Measurements from ENCODE around the gene IGF2. TPM values are rescaled to one million over a fixed set of nuclear protein-coding genes. Genes with fewer than 3 reads are reported as not detected.

Gene IGF2
- total RNA-seq, 1 experiment from 2014 or later, result 14.5 TPM

GRCh38 chr11:2130881-2131352, 8.3 kb downstream of the IGF2 start:
- intact Hi-C loops (cut with micrococcal nuclease; ENCODE audit: unreplicated experiment) (no loop called here), in situ Hi-C loops (cut with HindIII; ENCODE audit: low pct_unique_long_range_greater_than_20kb, low sequenced_read_pairs) (no loop called here)
- no peaks in the 10 kb centered on the region; the same call in 1 of the 2 replicates for H3K4me1 ChIP-seq (ENCODE audit: control insufficient read depth, insufficient read depth, low read length)
- no peak overlapping the region for H3K4me3 ChIP-seq (ENCODE audit: low read depth in 2 of 2, low read length in 2 of 2)
- TF ChIP-seq POLR2AphosphoS5 (IDR thresholded peaks at IDR 0.05; ENCODE audit: low read depth, low read length), result no peak
- no peak for TF ChIP-seq TCF7L2 (IDR thresholded peaks at IDR 0.05; ENCODE audit: low read depth, low read length)
- no peak for TF ChIP-seq SIN3A (IDR thresholded peaks at IDR 0.05; ENCODE audit: borderline replicate concordance, insufficient read depth, low read depth, low read length)
- TF ChIP-seq REST (IDR thresholded peaks at IDR 0.05; ENCODE audit: insufficient read depth in 1 of 2, low read depth in 2 of 2, low read length in 1 of 2), result no peak
- TF ChIP-seq, protein P1, sequence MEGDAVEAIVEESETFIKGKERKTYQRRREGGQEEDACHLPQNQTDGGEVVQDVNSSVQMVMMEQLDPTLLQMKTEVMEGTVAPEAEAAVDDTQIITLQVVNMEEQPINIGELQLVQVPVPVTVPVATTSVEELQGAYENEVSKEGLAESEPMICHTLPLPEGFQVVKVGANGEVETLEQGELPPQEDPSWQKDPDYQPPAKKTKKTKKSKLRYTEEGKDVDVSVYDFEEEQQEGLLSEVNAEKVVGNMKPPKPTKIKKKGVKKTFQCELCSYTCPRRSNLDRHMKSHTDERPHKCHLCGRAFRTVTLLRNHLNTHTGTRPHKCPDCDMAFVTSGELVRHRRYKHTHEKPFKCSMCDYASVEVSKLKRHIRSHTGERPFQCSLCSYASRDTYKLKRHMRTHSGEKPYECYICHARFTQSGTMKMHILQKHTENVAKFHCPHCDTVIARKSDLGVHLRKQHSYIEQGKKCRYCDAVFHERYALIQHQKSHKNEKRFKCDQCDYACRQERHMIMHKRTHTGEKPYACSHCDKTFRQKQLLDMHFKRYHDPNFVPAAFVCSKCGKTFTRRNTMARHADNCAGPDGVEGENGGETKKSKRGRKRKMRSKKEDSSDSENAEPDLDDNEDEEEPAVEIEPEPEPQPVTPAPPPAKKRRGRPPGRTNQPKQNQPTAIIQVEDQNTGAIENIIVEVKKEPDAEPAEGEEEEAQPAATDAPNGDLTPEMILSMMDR (IDR thresholded peaks at IDR 0.05), result no peak
- H3K36me3 ChIP-seq (ENCODE audit: control insufficient read depth, insufficient read depth, low read length), result no peaks in the 10 kb centered on the region
- ATAC-seq, result no peak
- H3K27me3 ChIP-seq (ENCODE audit: control insufficient read depth, insufficient read depth, low read length), result no peaks in the 10 kb centered on the region
- BruUV-seq (replicated peaks), result no TSS peak
- H3K9me3 ChIP-seq (ENCODE audit: control insufficient read depth, insufficient read depth, low read depth, low read length), result no peaks in the 10 kb centered on the region
- H3K27ac ChIP-seq (ENCODE audit: low read length), result no peak overlapping the region
- POLR2A ChIA-PET, result no interaction called here
- DNase-seq (ENCODE audit: low read depth, low spot score), result no peak
- CTCF ChIA-PET, result no interaction called here

- DNase-seq (ENCODE audit: low read depth, low spot score) (no peak), ATAC-seq (no peak)
- TF ChIP-seq, protein P1 (IDR thresholded peaks at IDR 0.05), result no peak
- no peak for TF ChIP-seq TCF7L2 (IDR thresholded peaks at IDR 0.05; ENCODE audit: low read depth, low read length)
- TF ChIP-seq REST (IDR thresholded peaks at IDR 0.05; ENCODE audit: insufficient read depth in 1 of 2, low read depth in 2 of 2, low read length in 1 of 2), result no peak
- no peak for TF ChIP-seq SIN3A (IDR thresholded peaks at IDR 0.05; ENCODE audit: borderline replicate concordance, insufficient read depth, low read depth, low read length)
- no peak for TF ChIP-seq POLR2AphosphoS5 (IDR thresholded peaks at IDR 0.05; ENCODE audit: low read depth, low read length)
- intact Hi-C loops (cut with micrococcal nuclease; ENCODE audit: unreplicated experiment), result no loop called here
- Histone ChIP-seq H3K27me3 (ENCODE audit: control insufficient read depth, insufficient read depth, low read length) (no peaks in the 10 kb centered on the region), H3K4me1 (ENCODE audit: control insufficient read depth, insufficient read depth, low read length) (no peaks in the 10 kb centered on the region; the same call in 1 of the 2 replicates), H3K36me3 (ENCODE audit: control insufficient read depth, insufficient read depth, low read length) (no peaks in the 10 kb centered on the region), H3K4me3 (ENCODE audit: low read depth in 2 of 2, low read length in 2 of 2) (no peak overlapping the region), H3K9me3 (ENCODE audit: control insufficient read depth, insufficient read depth, low read depth, low read length) (no peaks in the 10 kb centered on the region), H3K27ac (ENCODE audit: low read length) (no peak overlapping the region)
- in situ Hi-C loops (cut with HindIII; ENCODE audit: low pct_unique_long_range_greater_than_20kb, low sequenced_read_pairs), result no loop called here
- ChIA-PET POLR2A (no interaction called here), CTCF (interaction anchor here (0.5 to 0.6 kb wide), 2 partner anchors 21 to 91 kb away, joined by 4 to 11 read pairs; no protein-coding TSS in a partner anchor)
- BruUV-seq (replicated peaks), result no TSS peak
These were observed 9.4 kb downstream of the IGF2 start for GRCh38 chr11:2129699-2130366.

All from Panc1 (cell line).